IPS DF 19.7 (cell line): Measurements from ENCODE around the gene SLC1A3.
"Not testable (repeated sequence)": the region's sequence is repeated elsewhere in the genome, so short reads cannot be mapped to it uniquely, and the experiment has no call there.

Experiments
- DNase-seq: peaks from one replicate; pipeline ENCODE4 v3.0.0-alpha.2; 2013; ENCODE audit warnings: low read depth, low spot score

SLC1A3 gene

GRCh38 chr5:36606428-36607113 lies at the start of gene SLC1A3:
TSS of gene SLC1A3 (plus strand) at chr5:36606606. CDS start at chr5:36608424, 1,818 bp downstream.
- DNase-seq = no peak

- no peak for DNase-seq
Measured at GRCh38 chr5:36558641-36559040, 47.8 kb upstream of the SLC1A3 start.

DNA sequence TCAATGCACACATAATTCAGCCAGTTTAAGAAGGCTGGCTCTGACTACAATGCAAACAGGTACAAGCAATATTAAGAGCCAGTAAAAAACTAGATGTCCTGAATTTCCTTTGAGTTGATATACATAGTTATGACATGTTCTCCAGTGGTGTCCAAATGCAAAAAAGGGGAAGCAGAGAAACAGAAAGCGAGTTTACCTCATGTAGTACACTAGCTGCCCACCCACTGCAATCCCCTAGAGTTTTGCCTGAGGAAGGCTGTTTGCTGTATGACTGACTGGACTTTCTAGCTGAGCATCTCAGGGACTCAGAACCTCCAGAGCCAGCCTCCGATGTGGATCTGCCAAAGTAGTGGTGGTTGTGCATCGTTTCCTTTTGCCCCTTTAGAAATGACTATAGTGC lies 44.8 kb upstream of the SLC1A3 start:
- DNase-seq = no peak

- DNase-seq = no peak
Measured at GRCh38 chr5:36569491-36569890, 36.9 kb upstream of the SLC1A3 start.

DNA sequence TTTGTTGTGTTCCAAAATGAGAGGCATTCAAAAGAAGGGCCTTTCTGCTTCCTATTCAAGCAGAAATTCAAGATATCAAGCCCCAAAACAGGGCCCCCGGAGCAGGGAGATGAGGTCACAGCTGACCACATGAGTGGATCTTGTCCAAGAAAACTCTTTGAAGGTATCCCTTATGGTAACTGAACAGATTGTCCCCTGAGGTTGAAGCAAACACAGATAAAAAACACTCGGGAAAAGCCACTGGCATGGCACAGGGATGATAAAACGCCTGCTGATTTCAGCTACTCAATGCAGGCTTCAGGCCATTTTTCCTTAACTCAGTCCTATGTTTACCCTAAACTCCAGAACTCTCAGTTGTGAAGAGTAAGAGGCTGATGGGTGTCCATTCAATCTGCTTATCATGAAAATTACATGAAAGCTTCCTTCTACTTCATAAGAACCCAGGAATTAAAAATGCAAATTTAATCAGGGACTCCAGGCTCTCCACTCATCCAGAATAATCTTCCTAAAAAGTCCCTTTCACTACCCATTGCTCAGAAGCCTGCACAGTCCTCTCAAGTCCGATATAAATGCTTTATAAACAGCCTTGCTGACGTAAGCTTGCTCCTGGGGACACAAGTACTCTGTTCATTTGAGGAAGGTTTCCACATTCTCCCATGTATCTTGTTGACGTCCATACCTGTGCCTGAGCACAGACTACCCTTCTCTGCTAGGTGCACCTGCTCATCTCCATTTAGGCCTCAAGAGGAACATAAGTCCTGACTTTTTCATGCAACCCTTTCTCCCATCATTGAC lies 35.9 kb upstream of the SLC1A3 start:
- DNase-seq = no peak

DNA sequence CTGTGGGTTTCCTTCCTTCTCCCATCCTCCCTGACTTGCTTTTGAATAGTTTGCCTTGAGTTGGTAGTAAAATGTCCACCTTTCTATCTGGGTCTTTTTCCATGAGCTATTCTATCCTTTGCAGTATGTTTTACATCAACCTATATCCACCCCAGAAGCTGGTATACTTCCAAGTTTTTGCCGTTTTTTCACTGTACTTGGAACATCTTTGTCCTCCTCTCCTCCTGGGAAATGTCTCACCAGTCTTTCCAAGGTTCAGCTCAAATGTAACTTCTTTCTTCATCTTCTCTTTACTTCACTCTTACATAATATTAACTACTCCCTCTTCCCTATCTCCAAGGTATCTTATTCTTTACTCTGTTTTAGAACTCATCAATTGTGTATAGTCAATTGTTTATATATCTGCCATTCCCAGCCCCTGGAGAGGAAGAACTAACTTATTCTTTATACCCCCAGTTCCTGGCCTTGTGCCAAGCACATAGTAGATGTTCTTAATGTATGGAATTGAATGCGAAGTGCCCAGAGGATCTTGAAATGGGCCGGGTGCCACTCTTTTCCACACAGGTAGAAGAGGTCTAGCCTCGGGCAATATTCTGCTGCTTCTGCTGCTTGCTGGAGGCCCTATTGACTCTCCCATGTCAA lies 34.9 kb upstream of the SLC1A3 start:
- DNase-seq = no peak

- DNase-seq = no peak
Measured at GRCh38 chr5:36573438-36573837, 33.0 kb upstream of the SLC1A3 start.

DNA sequence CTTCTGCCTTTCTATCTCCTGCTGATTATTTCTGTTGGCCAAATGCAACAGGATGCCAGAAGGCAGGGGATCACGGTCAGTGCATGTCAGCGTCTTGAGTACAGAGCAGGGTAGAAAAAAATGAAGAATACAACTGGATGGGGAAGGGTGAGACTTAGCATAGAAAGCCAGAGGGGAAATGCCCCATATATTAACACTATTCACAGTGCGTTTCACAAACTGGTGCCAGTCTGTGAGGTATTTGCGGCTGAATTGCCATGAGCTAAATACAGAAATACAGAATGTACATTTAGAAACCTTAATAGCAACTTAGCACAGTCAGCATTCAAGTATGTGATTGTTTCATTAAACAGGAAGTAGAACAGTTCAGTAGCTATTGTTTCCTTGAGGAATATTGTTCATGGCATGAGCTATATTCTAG lies 31.0 kb upstream of the SLC1A3 start:
- no peak for DNase-seq

GRCh38 chr5:36576721-36577120 lies 29.7 kb upstream of the SLC1A3 start:
- DNase-seq = no peak

- not testable (repeated sequence) for DNase-seq
Measured at GRCh38 chr5:36579858-36580257, 26.5 kb upstream of the SLC1A3 start.

GRCh38 chr5:36581070-36581469 lies 25.3 kb upstream of the SLC1A3 start:
- no peak for DNase-seq

DNA sequence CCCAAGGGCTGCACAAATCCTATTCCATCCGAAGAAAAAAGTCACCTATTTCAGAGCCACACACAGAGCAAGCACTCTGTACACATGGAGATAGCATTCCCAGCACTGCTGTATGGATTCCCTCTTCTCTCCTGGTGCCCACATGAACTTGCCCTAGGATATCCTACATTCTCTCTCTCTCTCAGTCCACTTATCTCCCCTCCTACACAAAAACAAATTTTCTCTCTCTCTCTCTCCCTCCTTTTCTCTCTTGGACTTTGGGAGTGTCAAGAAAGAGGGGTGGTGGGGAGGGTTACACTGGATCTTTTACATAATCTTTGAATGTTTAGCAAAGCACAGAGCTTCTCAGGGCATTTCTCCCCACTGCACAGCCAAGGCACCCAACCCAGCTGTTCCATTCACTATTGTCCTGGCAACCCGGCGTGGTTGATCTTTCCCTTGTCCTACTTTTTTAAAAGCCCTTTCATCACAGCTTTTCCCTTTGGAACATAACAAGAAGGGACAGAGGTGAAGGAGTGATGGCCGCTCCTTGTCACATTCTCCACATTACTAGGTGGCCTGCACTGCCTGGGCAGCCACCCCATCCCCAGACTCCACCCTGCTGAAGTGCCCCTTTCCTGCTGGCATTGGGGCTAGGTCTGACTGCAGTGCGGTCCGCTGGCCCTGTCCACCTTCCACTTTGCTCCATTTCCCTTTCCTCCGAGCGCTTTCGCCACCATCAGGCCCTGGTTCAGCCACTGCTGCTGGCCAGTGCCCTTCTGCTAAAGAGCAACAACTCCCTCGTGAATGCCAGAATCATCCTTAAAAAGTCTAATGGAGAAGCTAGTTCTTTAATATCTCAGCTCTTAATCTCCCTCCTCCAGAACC lies 22.2 kb upstream of the SLC1A3 start:
- DNase-seq = no peak

DNA sequence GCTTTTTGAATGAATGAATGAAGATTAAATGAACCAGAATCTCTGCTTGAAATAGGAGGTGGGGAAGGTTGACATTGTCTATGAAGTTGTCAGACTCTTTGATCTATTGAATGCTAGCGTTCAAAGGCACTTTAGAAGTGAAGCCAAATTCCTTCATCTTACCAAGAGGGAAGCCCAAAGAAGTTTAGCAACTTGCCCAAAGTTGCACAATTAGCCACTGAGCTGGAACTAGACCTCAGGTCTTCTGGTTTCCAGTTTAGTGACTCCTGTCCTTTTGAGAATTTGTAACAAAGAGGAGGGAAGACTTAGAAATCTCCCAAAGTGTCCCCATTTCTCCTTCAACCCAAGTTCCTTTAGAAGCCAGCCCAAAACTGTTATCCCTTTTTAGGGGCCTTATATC lies 20.7 kb upstream of the SLC1A3 start:
- DNase-seq = no peak

GRCh38 chr5:36587354-36587753 lies 19.1 kb upstream of the SLC1A3 start:
- DNase-seq = no peak

- not testable (repeated sequence) for DNase-seq
Measured at GRCh38 chr5:36589735-36590134, 16.7 kb upstream of the SLC1A3 start.

- no peak for DNase-seq
Measured at GRCh38 chr5:36590513-36591286, 15.7 kb upstream of the SLC1A3 start.

- DNase-seq = no peak
Measured at GRCh38 chr5:36593867-36594266, 12.5 kb upstream of the SLC1A3 start.

DNA sequence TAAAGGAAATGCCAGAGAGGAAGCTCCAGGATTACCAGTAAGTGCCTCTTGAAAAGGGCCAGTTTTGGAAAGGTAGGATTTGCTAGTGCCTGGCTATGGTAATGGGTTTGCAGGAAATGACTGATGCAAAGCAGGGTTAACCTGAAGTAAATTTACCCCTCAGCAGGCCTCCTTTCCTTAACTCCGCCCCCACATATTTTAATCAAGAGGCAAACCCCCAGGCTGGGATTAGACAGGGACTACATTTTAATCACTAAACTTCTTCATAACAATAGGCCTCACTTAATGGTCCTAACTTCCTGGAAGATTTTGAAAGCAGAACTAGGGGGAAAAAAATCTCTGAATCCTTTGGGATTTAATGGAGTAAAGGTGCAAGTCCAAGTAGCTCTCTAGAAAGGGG lies 10.2 kb upstream of the SLC1A3 start:
- DNase-seq = no peak

DNA sequence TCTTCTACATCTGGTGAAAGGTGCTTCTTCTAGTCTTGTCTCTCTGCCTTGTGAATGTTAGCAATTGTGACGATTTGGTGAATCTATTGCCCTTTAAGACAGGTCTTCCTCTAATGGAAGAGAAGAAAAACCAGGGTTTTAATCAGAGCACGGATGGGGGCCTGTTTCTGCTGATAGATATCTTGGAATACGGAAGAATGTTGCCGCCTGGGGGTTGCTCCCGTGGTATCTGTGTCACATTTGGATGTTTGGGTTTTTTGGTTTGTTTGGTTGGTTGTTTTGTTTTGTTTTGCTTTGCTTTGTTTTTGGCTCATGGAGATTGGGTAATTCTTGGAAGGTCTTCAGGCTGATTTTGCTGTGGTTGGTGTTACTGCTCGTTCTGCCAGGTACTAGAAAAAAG lies 9.7 kb upstream of the SLC1A3 start:
- DNase-seq = no peak

- no peak for DNase-seq
Measured at GRCh38 chr5:36598045-36598444, 8.4 kb upstream of the SLC1A3 start.
